Measurements from ENCODE around the gene RBM33.

GRCh38 chr7:155660059-155660757 is 15.7 kb downstream of the RBM33 start:
- TF ChIP-seq EZH2 (IDR thresholded peaks at IDR 0.05; ENCODE audit: insufficient read depth, poor library complexity, severe bottlenecking) (no peak), EZH2phosphoT487 (IDR thresholded peaks at IDR 0.05; ENCODE audit: insufficient read depth, low read depth) (no peak)
